HepG2 (cell line): ENCODE data around the gene DHX29. TPM values are rescaled to one million over a fixed set of nuclear protein-coding genes. Genes with fewer than 3 reads are reported as not detected.

ENCODE experiments used
- ATAC-seq: fragments of 200-7000 bp; cut with Tn5 transposase; 3 replicates; pipeline ENCODE4 v1.9.1; 2020; ENCODE audit warnings: mild to moderate bottlenecking, moderate library complexity
- BruUV-seq: library from RNA; stranded (reverse); fragments of 400-500 nt; replicated peaks from 2 replicates; lab custom pipeline; 2021; lab: Mats Ljungman, UMichigan
- CTCF ChIA-PET: fragments of 300-600 bp; formaldehyde crosslinking; extraction: SDS; loops from one replicate; lab custom pipeline; 2021; ENCODE audit warnings: low total read pairs, inconsistent platforms, low intra/inter-chr PET ratio; lab: Yijun Ruan, JAX
- POLR2A ChIA-PET: fragments of 350-600 bp; sonication (Branson Sonifier 250); formaldehyde crosslinking; loops from one replicate; lab custom pipeline; 2020; ENCODE audit warnings: antibody characterized with exemption, inconsistent platforms; lab: Yijun Ruan, JAX
- DNase-seq: peaks from one replicate; pipeline ENCODE4 v3.0.0-alpha.2; 2015; ENCODE audit warnings: low spot score
- FAIRE-seq: peaks from 3 replicates; lab custom pipeline; 2011; peaks lifted over from hg19 to GRCh38; lab: Jason Lieb, UNC
- H2AFZ ChIP-seq: one replicate; pipeline ENCODE4 v1.6.1; 2011; ENCODE audit warnings: low read length, inconsistent platforms
- H3K27ac ChIP-seq: fragments of 300-600 bp; 3 replicates; pipeline ENCODE4 v1.8.0; 2011; ENCODE audit warnings: mixed run types, mild to moderate bottlenecking, mixed read lengths, low read length, inconsistent platforms; ENCODE audit not compliant: insufficient read depth; ENCODE audit errors: extremely low read length
- H3K27me3 ChIP-seq, 2 experiments: fragments of 200-600 bp in 1 of 2; 2 replicates in 1 of 2; 3 replicates in 1 of 2; pipeline versions ENCODE4 v1.6.0 to v1.8.0; 2011; ENCODE audit warnings: low read length in 2 of 2, mild to moderate bottlenecking in 2 of 2, moderate library complexity in 2 of 2, inconsistent platforms in 1 of 2; ENCODE audit not compliant: insufficient read depth in 2 of 2, control insufficient read depth in 1 of 2
- H3K36me3 ChIP-seq, 2 experiments: fragments of 200-600 bp in 1 of 2; replicated peaks in 1 of 2; 2 replicates in 1 of 2; 3 replicates in 1 of 2; pipeline versions ENCODE4 v1.5.1 to v1.8.0; 2011; ENCODE audit warnings: low read length in 2 of 2, inconsistent platforms in 1 of 2; ENCODE audit not compliant: insufficient read depth in 2 of 2, control insufficient read depth in 1 of 2
- H3K4me1 ChIP-seq: 2 replicates; pipeline ENCODE4 v1.5.1; 2012; ENCODE audit warnings: low read length, inconsistent platforms; ENCODE audit not compliant: insufficient read depth
- H3K4me2 ChIP-seq: 2 replicates; pipeline ENCODE4 v1.6.0; 2011; ENCODE audit warnings: low read depth, low read length, inconsistent platforms
- H3K4me3 ChIP-seq, 3 experiments: fragments of 200-600 bp in 1 of 3; sonication (generic), shearing (Covaris generic) in 1 of 3; replicated peaks in 1 of 3; 2 replicates each; pipeline ENCODE4 v1.5.1; 2011 to 2016; ENCODE audit warnings: low read length in 3 of 3, inconsistent platforms in 2 of 3, low read depth in 2 of 3, mild to moderate bottlenecking in 2 of 3, control low read depth in 1 of 3, mixed read lengths in 1 of 3; ENCODE audit not compliant: insufficient read depth in 1 of 3
- H3K79me2 ChIP-seq: one replicate; pipeline ENCODE4 v1.6.1; 2011; ENCODE audit warnings: low read length, inconsistent platforms; ENCODE audit not compliant: insufficient read depth
- H3K9ac ChIP-seq: 2 replicates; pipeline ENCODE4 v1.6.0; 2011; ENCODE audit warnings: mild to moderate bottlenecking, low read depth, low read length, inconsistent platforms; ENCODE audit not compliant: insufficient read depth
- H3K9me3 ChIP-seq: 2 replicates; pipeline ENCODE4 v1.5.1; 2012; ENCODE audit warnings: mild to moderate bottlenecking, low read length
- H4K20me1 ChIP-seq: 2 replicates; pipeline ENCODE4 v1.6.0; 2011; ENCODE audit warnings: inconsistent platforms, mild to moderate bottlenecking, low read length, moderate library complexity; ENCODE audit not compliant: insufficient read depth
- ARID4A ChIP-seq: sonication (generic); formaldehyde crosslinking; IDR thresholded peaks from 2 replicates; pipeline ENCODE4 v1.5.0; 2020; ENCODE audit warnings: mild to moderate bottlenecking, missing genetic modification reagents, borderline replicate concordance
- ARNT2 ChIP-seq: sonication (generic); formaldehyde crosslinking; IDR thresholded peaks from 2 replicates; pipeline ENCODE4 v1.8.0; 2022; ENCODE audit warnings: mild to moderate bottlenecking, low read depth, missing genetic modification reagents, moderate library complexity
- KLF9 ChIP-seq: IDR thresholded peaks from 2 replicates; pipeline ENCODE4 v1.6.1; 2016; ENCODE audit warnings: low read depth
- TEAD2 ChIP-seq: sonication (generic); formaldehyde crosslinking; IDR thresholded peaks from 2 replicates; pipeline ENCODE4 v1.9.0; 2021; ENCODE audit warnings: missing genetic modification reagents
- TFDP2 ChIP-seq: sonication (generic); formaldehyde crosslinking; IDR thresholded peaks from 2 replicates; pipeline ENCODE4 v1.4.0; 2020; ENCODE audit warnings: missing genetic modification reagents
- ZNF431 ChIP-seq: sonication (generic); formaldehyde crosslinking; IDR thresholded peaks from 2 replicates; pipeline ENCODE4 v1.9.0; 2022; ENCODE audit warnings: missing genetic modification reagents, low read depth, mild to moderate bottlenecking, borderline replicate concordance
- ZNF512B ChIP-seq: sonication (generic); formaldehyde crosslinking; IDR thresholded peaks from 2 replicates; pipeline ENCODE4 v1.5.1; 2020; ENCODE audit warnings: missing genetic modification reagents, mild to moderate bottlenecking, borderline replicate concordance
- ZNF564 ChIP-seq: sonication (generic); formaldehyde crosslinking; IDR thresholded peaks from 2 replicates; pipeline ENCODE4 v1.8.1; 2023; ENCODE audit warnings: mild to moderate bottlenecking, missing genetic modification reagents
- WGBS: methylation state at CpG from one replicate; pipeline ENCODE4 v1.1.6; 2017; ENCODE audit warnings: low lambda C conversion rate; 5-methylcytosine and 5-hydroxymethylcytosine counted together
- in situ Hi-C: cut with HindIII; loops from 2 replicates; pipeline ENCODE4 v1.10.0; 2017; ENCODE audit warnings: low pct_unique_long_range_greater_than_20kb; ENCODE audit not compliant: extremely low pct_ligation_motif_present
- intact Hi-C: fragments of 100-400 bp; cut with micrococcal nuclease; formaldehyde crosslinking; loops from one replicate; pipeline ENCODE4 v1.10.0; 2022; ENCODE audit not compliant: unreplicated experiment
- polyA plus RNA-seq, 8 experiments: library from polyadenylated mRNA; depleted of rRNA in 3 of 8; stranded (reverse) in 7 of 8; unstranded in 1 of 8; fragments of >200 nt; fragmentation: Illumina TruSeq in 4 of 8; extraction: Trizol in 4 of 8; gene quantifications; 2 replicates each; pipeline versions ENCODE4 v1.2.1 to v1.2.3, GENCODE V29; 2011 to 2016; ENCODE audit warnings: low read depth in 4 of 8, missing spikeins in 1 of 8, mixed read lengths in 1 of 8; ENCODE audit not compliant: insufficient read depth in 1 of 8
- total RNA-seq, 5 experiments: library from RNA; depleted of rRNA; stranded (reverse); fragments of >200 nt; fragmentation: Illumina TruSeq; extraction: Trizol; gene quantifications; 2 replicates each; pipeline ENCODE4 v1.2.3, GENCODE V29; 2016; ENCODE audit warnings: low read depth in 1 of 5

The DHX29 gene
- total and polyA plus RNA-seq, 2 of the 13 experiments (the other 11 are each of a cell fraction or from before 2014, with no cell fraction given): 1.9 to 22.0 TPM

- peak within 1 kb of the TSS; percentile 48 to 73 (median 68) for H3K4me3 ChIP-seq
- H3K36me3 ChIP-seq: no peaks in the 10 kb centered on the region
- H3K27ac ChIP-seq: no peak within 1 kb of the TSS
- peaks cover 7 to 66% of the 10 kb centered on the region in 2 experiments; a peak in 4 of 5 replicates for H3K27me3 ChIP-seq
- peaks cover 37% of the 10 kb centered on the region for H3K4me1 ChIP-seq
- no peaks in the 10 kb centered on the region for H3K9me3 ChIP-seq
- in situ Hi-C loops: no loop called here
- 0 out of 2 replicates have a peak, but pooled peaks cover 4% of the 10 kb centered on the region for H4K20me1 ChIP-seq
- peak; percentile 18 for DNase-seq
- no TSS peak for BruUV-seq
- H3K4me2 ChIP-seq: peak within 1 kb of the TSS; percentile 98
- peak within 1 kb of the TSS; percentile 65 for H2AFZ ChIP-seq
- intact Hi-C loops: no loop called here
- ChIA-PET POLR2A (no interaction called here), CTCF (no interaction called here)
- 1% methylated on average over 26 of the region's 106 CpGs for WGBS
- ATAC-seq: peak; percentile 81
- no peak for FAIRE-seq
- no peak within 1 kb of the TSS for H3K9ac ChIP-seq
- H3K79me2 ChIP-seq: no peaks in the 10 kb centered on the region
- TF ChIP-seq ARID4A (CRISPR knock-in tag) (peak; percentile 68), TFDP2 (CRISPR knock-in tag) (peak; percentile 69; the same call in 1 of the 2 replicates), ZNF564 (CRISPR knock-in tag) (0 out of 2 replicates have a peak, but pooled peaks have one; percentile 33), ARNT2 (CRISPR knock-in tag) (peak; percentile 33; the same call in 1 of the 2 replicates), ZNF512B (CRISPR knock-in tag) (0 out of 2 replicates have a peak, but pooled peaks have one; percentile 23), KLF9 (CRISPR knock-in tag) (no peak), ZNF431 (CRISPR knock-in tag) (no peak), TEAD2 (CRISPR knock-in tag) (no peak)
Measured at GRCh38 chr5:55232985-55233928, 74.2 kb downstream of the DHX29 start, which contains the start of gene CCNO. TSS of gene CCNO (minus strand) at chr5:55233608. CDS start at chr5:55233523, 85 bp downstream.
